Central memory CD8-positive, alpha-beta T cell (primary cell): ENCODE data around the gene PCBP3.

Experiments
- ATAC-seq: fragments of 150-1000 bp; cut with Tn5 transposase; replicated peaks from 2 replicates; pipeline ENCODE4 v1.10.0; 2022; ENCODE audit warnings: mild to moderate bottlenecking, moderate FRiP score, moderate number of reproducible peaks; ENCODE audit not compliant: poor library complexity, severe bottlenecking; ENCODE audit errors: extremely low read depth
- DNase-seq, 2 donors: peaks; one replicate each; pipeline ENCODE4 v3.0.0; 2021; ENCODE audit warnings: low spot score in 2 of 2
- H3K27ac Mint-ChIP-seq: one replicate; pipeline ENCODE4 v1.8.0; 2022; ENCODE audit warnings: low read depth, mild to moderate bottlenecking, moderate library complexity, mixed read lengths
- H3K27me3 Mint-ChIP-seq: one replicate; pipeline ENCODE4 v1.8.0; 2022; ENCODE audit warnings: mixed read lengths
- H3K36me3 Mint-ChIP-seq: one replicate; pipeline ENCODE4 v1.8.0; 2022; ENCODE audit warnings: mild to moderate bottlenecking, moderate library complexity, mixed read lengths; ENCODE audit not compliant: insufficient read depth
- H3K4me1 Mint-ChIP-seq: one replicate; pipeline ENCODE4 v1.8.0; 2022; ENCODE audit warnings: mixed read lengths
- H3K4me3 Mint-ChIP-seq: one replicate; pipeline ENCODE4 v1.8.0; 2022; ENCODE audit warnings: mild to moderate bottlenecking, moderate library complexity, mixed read lengths
- H3K9me3 Mint-ChIP-seq: one replicate; pipeline ENCODE4 v1.8.0; 2022; ENCODE audit warnings: mixed read lengths

PCBP3 gene

GRCh38 chr21:45767071-45768006, 123.8 kb downstream of the PCBP3 start:
- no peak for ATAC-seq
- no peak for DNase-seq
- no peaks in the 10 kb centered on the region for H3K9me3 Mint-ChIP-seq
- H3K4me3 Mint-ChIP-seq, result no peak overlapping the region
- H3K27ac Mint-ChIP-seq, result no peak overlapping the region
- H3K36me3 Mint-ChIP-seq, result no peaks in the 10 kb centered on the region
- H3K4me1 Mint-ChIP-seq, result no peaks in the 10 kb centered on the region
- peaks cover 43% of the 10 kb centered on the region for H3K27me3 Mint-ChIP-seq

GRCh38 chr21:45768011-45768739, 124.7 kb downstream of the PCBP3 start:
- Mint-ChIP-seq H3K4me3 (no peak overlapping the region), H3K36me3 (no peaks in the 10 kb centered on the region)
- no peak for DNase-seq

GRCh38 chr21:45768740-45769048, 125.2 kb downstream of the PCBP3 start:
- ATAC-seq (no peak), DNase-seq (no peak)
- H3K36me3 Mint-ChIP-seq, result no peaks in the 10 kb centered on the region
- H3K4me1 Mint-ChIP-seq, result no peaks in the 10 kb centered on the region
- H3K27me3 Mint-ChIP-seq, result peaks cover 48% of the 10 kb centered on the region
- no peak overlapping the region for H3K27ac Mint-ChIP-seq
- H3K9me3 Mint-ChIP-seq, result no peaks in the 10 kb centered on the region
- no peak overlapping the region for H3K4me3 Mint-ChIP-seq

More at GRCh38 chr21:45768011-45768739, 124.7 kb downstream of the PCBP3 start:
- H3K9me3 Mint-ChIP-seq, result no peaks in the 10 kb centered on the region
- no peak overlapping the region for H3K27ac Mint-ChIP-seq
- H3K27me3 Mint-ChIP-seq, result peaks cover 48% of the 10 kb centered on the region
- no peak for ATAC-seq
- H3K4me1 Mint-ChIP-seq, result no peaks in the 10 kb centered on the region

GRCh38 chr21:45769294-45769693, 125.8 kb downstream of the PCBP3 start:
- ATAC-seq (no peak), DNase-seq (no peak)
- no peak overlapping the region for H3K4me3 Mint-ChIP-seq
- no peak overlapping the region for H3K27ac Mint-ChIP-seq
- H3K36me3 Mint-ChIP-seq, result no peaks in the 10 kb centered on the region
- no peaks in the 10 kb centered on the region for H3K9me3 Mint-ChIP-seq
- no peaks in the 10 kb centered on the region for H3K4me1 Mint-ChIP-seq
- H3K27me3 Mint-ChIP-seq, result peaks cover 47% of the 10 kb centered on the region

GRCh38 chr21:45769896-45770295, 126.4 kb downstream of the PCBP3 start:
- no peak for DNase-seq
- H3K4me1 Mint-ChIP-seq, result no peaks in the 10 kb centered on the region
- peaks cover 47% of the 10 kb centered on the region for H3K27me3 Mint-ChIP-seq
- ATAC-seq, result no peak
- H3K36me3 Mint-ChIP-seq, result no peaks in the 10 kb centered on the region
- no peaks in the 10 kb centered on the region for H3K9me3 Mint-ChIP-seq
- no peak overlapping the region for H3K27ac Mint-ChIP-seq
- H3K4me3 Mint-ChIP-seq, result no peak overlapping the region

- Mint-ChIP-seq H3K4me1 (no peaks in the 10 kb centered on the region), H3K36me3 (no peaks in the 10 kb centered on the region), H3K27me3 (peaks cover 48% of the 10 kb centered on the region), H3K27ac (no peak overlapping the region), H3K4me3 (no peak overlapping the region), H3K9me3 (peaks cover 7% of the 10 kb centered on the region)
- DNase-seq (no peak), ATAC-seq (no peak)
These were observed 128.7 kb downstream of the PCBP3 start for GRCh38 chr21:45772180-45772579.

GRCh38 chr21:45774291-45774690, 130.8 kb downstream of the PCBP3 start:
- H3K27me3 Mint-ChIP-seq, result peaks cover 60% of the 10 kb centered on the region
- no peak for ATAC-seq
- H3K36me3 Mint-ChIP-seq, result no peaks in the 10 kb centered on the region
- no peak overlapping the region for H3K4me3 Mint-ChIP-seq
- H3K27ac Mint-ChIP-seq, result no peak overlapping the region
- no peaks in the 10 kb centered on the region for H3K4me1 Mint-ChIP-seq
- H3K9me3 Mint-ChIP-seq, result peaks cover 15% of the 10 kb centered on the region
- no peak for DNase-seq

GRCh38 chr21:45776971-45777370, 133.4 kb downstream of the PCBP3 start:
- Mint-ChIP-seq H3K9me3 (peaks cover 15% of the 10 kb centered on the region), H3K4me3 (no peak overlapping the region), H3K4me1 (no peaks in the 10 kb centered on the region), H3K27ac (no peak overlapping the region), H3K36me3 (no peaks in the 10 kb centered on the region), H3K27me3 (peaks cover 73% of the 10 kb centered on the region)
- DNase-seq (no peak), ATAC-seq (no peak)

GRCh38 chr21:45778686-45779085, 135.2 kb downstream of the PCBP3 start:
- Mint-ChIP-seq H3K4me1 (no peaks in the 10 kb centered on the region), H3K27me3 (peaks cover 78% of the 10 kb centered on the region), H3K27ac (no peak overlapping the region), H3K4me3 (no peak overlapping the region), H3K9me3 (peaks cover 15% of the 10 kb centered on the region), H3K36me3 (no peaks in the 10 kb centered on the region)
- ATAC-seq, result no peak
- no peak for DNase-seq

GRCh38 chr21:45779226-45779625, 135.7 kb downstream of the PCBP3 start:
- ATAC-seq (no peak), DNase-seq (no peak)
- Mint-ChIP-seq H3K27ac (no peak overlapping the region), H3K36me3 (no peaks in the 10 kb centered on the region), H3K4me1 (no peaks in the 10 kb centered on the region), H3K9me3 (peaks cover 15% of the 10 kb centered on the region), H3K4me3 (no peak overlapping the region), H3K27me3 (peaks cover 75% of the 10 kb centered on the region)

GRCh38 chr21:45780647-45781046, 137.1 kb downstream of the PCBP3 start:
- Mint-ChIP-seq H3K36me3 (no peaks in the 10 kb centered on the region), H3K27me3 (peaks cover 61% of the 10 kb centered on the region), H3K27ac (no peak overlapping the region), H3K4me3 (no peak overlapping the region), H3K9me3 (peaks cover 15% of the 10 kb centered on the region), H3K4me1 (no peaks in the 10 kb centered on the region)
- DNase-seq (no peak), ATAC-seq (no peak)

- no peaks in the 10 kb centered on the region for H3K36me3 Mint-ChIP-seq
- H3K4me1 Mint-ChIP-seq, result no peaks in the 10 kb centered on the region
- no peak overlapping the region for H3K4me3 Mint-ChIP-seq
- H3K27me3 Mint-ChIP-seq, result peaks cover 52% of the 10 kb centered on the region
- DNase-seq, result no peak
- no peak for ATAC-seq
- H3K9me3 Mint-ChIP-seq, result peaks cover 13% of the 10 kb centered on the region
- no peak overlapping the region for H3K27ac Mint-ChIP-seq
These were observed 138.2 kb downstream of the PCBP3 start for GRCh38 chr21:45781741-45782140.

GRCh38 chr21:45786660-45787059, 143.1 kb downstream of the PCBP3 start:
- Mint-ChIP-seq H3K27me3 (peaks cover 68% of the 10 kb centered on the region), H3K27ac (no peak overlapping the region), H3K4me3 (no peak overlapping the region), H3K4me1 (no peaks in the 10 kb centered on the region), H3K9me3 (no peaks in the 10 kb centered on the region), H3K36me3 (no peaks in the 10 kb centered on the region)
- ATAC-seq, result no peak
- no peak for DNase-seq
